Umbilical cord (tissue), 2 donors: ENCODE results near the gene TOR4A. TPM values are rescaled to one million over a fixed set of nuclear protein-coding genes. Genes with fewer than 3 reads are reported as not detected.
A peak's percentile ranks its signal among the peaks of the same experiment; 100 is the strongest.

Experiments
- DNase-seq: peaks from one replicate; pipeline ENCODE4 v3.0.0-alpha.2; 2015; ENCODE audit warnings: low spot score
- total RNA-seq: library from RNA; depleted of rRNA; stranded (reverse); fragments of >200 nt; gene quantifications from one replicate; pipeline ENCODE4 v1.2.3, GENCODE V29; 2014; ENCODE audit warnings: low replicate concordance; ENCODE audit not compliant: insufficient read depth

TOR4A gene
- total RNA-seq, 1 donor from 2014 or later, result 4.3 TPM

DNA sequence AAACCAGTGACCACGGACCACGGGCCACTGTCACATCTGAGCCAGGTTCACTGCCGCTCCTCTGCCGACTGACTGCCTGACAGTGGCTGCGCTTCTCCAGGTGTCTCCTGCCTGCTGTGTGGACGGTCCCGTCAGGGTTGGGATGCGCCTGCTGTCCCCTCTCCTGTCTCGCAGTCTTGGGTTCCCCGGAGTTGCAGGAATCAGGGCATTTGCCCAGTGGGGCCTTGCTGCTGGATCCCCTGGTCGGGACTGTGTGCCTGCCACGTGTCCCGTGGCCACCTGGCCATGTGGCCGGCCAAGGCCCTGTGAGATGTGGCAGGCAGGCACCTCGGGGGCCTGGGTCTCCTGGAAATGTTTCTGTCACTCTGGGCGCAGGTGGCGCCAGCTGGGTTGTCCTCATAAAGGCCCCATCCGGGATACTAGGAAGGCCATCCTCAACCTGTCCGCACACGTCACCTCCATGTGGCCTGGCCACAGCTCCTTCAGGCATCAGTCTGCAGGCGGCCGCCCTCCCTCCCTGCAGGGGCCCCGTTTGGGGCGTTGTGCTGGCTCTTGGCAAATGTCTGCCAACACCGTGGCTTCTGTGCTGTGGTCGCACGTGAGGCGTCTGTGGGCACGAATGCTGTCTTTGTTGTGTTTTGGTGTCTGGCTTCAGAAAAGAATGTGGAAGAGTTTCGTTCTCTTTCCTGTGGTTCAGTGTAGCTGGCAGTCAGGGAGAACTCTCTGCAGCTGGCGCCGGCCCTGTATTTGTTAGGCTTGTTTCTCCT lies 6.4 kb upstream of the TOR4A start:
- no peak for DNase-seq

DNA sequence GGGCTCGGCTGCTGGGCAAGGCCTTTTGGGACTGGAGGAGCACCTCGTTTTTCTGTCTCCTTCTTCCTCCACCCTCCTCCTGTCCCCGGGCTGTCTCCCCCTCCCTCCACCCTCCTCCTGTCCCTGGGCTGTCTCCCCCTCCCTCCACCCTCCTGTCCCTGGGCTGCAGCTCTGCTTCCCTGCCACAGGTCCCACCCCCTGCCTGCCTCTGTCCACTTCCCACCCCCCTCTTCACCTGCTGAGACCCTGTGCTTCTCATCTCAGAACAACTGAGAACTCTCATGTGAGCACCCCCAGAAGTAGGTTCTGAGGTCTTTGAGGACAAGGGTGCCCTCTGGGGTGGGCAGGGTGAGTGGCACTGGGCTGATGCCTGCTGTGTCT lies 5.8 kb upstream of the TOR4A start:
- DNase-seq, result no peak

DNA sequence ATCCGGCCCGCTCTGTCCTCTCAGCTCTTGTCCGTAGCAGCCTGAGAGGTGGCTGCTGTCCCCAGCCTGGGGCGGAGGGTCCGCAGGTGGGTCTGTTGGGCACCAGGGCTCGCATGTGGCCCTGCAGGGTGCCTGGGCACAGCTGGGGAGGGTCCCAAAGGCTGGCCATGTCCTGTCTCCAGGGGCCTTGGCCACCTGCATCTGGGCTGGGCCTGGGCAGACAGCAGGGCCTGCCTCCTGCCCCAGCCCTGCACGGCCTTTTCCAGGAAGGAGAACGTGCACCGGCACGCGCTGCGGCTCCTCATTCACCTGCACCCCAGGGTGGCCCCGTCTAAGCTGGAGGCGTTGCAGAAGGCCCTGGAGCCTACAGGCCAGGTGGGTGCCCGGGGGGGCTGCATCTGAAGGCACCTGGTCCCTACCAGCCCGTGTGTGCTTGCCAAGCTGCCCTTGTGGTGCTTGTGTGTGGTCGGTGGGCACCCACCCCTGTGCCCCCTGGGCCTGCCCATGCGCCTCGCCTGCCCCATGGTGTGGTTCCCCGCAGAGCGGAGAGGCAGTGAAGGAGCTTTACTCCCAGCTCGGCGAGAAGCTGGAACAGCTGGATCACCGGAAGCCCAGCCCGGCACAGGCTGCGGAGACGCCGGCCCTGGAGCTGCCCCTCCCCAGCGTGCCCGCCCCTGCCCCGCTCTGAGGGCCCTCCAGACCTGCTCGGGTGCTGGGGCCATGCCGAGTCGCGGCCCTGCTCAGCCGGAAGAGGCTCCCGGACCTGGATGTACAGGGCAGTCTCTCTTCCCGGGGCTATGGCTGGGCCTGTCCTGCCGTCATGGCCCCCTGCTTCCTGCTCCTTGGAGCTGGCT lies 5.1 kb upstream of the TOR4A start:
- DNase-seq, result no peak

- DNase-seq, result no peak
Observed at GRCh38 chr9:137273095-137273490, 4.4 kb upstream of the TOR4A start.

DNA sequence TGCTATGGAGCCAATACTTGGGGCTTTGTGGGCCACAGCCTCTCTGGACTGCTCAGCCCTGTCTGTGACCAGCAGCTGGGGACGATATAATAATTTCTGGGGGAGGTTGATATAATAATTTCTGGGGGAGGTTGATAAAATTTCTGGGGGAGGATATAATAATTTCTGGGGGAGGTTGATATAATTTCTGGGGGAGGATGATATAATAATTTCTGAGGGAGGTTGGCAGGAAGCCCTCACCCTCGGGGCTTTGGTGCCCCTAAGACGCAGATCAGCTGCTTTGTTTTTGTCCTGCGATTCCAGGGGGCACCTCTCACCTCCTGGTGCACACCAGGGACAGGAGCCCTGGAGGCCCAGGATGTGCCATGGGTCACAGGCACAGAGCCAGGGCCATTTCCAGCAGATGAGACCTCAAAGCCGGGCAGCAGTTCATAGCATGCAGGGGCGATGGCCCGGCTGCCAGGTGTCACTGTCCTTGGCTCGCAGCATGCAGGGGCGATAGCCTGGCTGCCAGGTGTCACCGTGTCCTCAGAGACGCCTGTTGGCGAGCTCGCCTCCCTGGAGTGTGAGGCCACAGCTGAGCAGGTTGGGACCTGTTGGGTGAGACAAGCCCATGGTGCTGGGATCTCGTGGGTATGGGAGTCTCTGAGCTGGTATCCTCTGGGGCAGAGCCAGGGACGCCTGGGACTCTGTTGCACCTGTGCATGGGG lies 3.8 kb upstream of the TOR4A start:
- DNase-seq, result no peak

- no peak for DNase-seq
Observed at GRCh38 chr9:137275203-137275587, 2.3 kb upstream of the TOR4A start.

DNA sequence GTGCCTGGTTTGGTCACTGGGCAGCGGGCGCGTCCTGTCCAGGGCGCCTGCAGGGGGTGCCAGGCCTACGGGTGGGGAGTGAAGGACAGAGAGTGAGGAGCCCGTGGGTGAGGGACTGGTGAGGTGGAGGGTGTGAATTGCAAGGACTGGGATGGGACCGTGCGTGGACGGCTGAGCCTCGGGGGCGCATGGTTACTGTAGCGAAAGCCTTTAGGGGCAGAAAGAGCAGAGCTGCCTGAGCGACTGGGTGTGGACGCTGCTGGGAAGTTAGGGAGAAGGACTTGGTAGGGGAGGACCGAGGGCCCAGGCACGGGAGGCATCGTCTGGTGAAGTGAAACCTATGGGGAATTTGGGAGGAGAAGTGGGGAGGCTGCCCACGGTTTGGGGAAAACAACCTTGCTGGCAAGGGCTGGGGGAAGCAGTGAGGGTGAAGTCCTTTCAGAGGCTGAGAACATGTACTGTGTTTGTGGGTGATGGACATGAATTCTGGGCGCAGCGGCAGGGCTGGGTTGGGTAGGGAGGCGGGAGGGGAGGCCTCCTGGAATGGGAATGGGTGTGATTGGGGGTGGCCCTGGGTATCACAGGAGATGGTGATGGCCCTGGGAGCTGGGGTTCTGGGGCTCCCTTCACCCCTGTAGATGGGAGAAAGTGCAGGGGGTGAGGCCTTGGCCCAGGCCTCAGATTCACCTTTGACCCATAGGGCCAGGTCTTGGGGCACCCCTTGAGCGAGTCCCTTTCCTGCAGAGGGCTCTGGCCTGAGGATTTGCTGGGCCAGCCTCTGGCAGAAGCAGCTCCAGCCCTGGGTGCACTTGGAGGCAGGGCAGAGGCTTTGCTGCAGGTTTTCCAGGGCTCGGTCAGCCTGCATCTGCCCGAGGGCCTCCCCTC lies 1.7 kb upstream of the TOR4A start:
- no peak for DNase-seq

DNA sequence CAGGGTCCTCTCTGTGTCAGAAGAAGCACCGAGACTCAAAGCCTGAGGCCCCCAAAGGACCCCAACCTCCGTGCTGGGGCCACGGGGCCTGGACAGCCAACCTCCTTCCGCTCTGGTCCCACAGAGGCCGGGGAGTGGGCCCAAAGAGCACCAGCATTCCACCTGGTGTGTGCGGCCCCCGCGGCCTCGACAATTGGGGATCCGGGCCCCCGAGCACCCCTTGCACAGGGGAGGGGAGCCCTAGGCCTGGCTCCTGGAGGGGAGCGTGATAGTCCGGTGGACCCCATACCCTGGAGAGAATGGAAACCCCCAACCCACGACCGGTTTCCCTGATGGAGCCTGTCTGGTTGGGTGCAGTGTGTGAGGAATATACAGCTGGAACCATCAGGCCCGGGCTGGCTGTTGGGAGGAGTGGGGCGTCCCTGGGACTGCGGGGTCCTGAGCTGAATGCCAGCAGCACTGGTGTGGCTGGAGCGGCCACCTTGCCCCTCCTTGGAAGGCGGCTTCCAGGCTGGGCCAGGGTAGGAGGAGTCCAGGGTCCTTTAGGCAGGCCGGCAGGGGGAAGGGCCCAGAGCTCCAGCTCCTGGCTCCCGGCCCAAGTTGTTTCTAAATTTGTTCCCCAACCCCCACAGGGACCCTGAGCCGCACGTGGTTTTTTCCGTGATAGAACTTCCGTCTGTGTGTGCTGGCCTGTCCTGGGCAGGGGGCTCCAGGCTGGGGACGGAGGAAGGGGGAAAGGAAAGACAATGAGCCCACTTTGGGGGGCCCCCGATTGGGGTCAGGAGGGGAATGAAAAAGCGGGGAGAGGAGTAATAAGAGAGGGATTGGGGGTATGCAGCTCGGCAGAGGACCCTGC lies 825 bp upstream of the TOR4A start:
- DNase-seq, result peak; percentile 70

GRCh38 chr9:137278061-137278701 lies 655 bp downstream of the TOR4A start:
- DNase-seq, result no peak

DNA sequence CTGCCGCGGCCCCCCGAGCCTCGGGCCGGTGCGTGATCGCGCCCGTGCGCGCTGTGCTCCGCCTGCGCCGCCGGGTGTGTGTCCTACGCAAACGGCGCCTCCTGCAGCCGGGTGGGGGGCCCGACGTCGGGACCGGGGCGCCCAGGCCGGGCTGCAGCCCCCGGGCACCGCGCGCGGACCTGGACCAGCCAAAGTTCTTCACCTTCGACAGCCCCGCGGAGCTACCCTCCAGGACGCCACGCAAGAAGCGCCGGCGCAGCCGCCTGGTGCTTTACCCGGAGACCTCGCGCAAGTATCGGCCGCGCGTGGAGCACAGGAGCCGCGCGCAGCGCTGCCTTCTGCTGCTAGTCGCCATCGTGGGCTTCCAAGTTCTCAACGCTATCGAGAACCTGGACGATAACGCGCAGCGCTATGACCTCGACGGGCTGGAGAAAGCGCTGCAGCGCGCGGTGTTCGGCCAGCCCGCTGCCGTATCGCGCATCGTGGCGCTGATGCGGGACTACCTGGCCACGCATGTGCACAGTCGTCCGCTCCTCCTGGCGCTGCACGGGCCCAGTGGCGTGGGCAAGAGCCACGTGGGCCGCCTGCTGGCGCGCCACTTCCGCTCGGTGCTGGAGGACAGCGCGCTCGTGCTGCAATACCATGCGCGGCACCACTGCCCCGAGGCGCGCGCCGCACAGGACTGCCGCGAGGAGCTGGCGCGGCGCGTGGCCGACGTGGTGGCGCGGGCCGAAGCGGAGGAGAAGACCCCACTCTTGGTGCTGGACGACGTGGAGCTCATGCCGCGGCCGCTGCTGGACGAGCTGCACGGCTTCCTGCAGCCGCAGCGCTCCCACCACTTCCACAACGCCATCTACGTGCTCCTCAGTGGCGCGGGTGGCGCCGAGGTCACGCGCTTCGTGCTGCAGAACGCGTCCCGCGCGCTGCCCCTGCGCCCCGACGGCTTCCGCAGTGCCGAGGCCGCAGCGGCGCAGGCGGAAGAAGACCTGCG lies 1.5 kb downstream of the TOR4A start:
- no peak for DNase-seq

- DNase-seq, result no peak
Observed at GRCh38 chr9:137279741-137280473, 2.4 kb downstream of the TOR4A start.

- DNase-seq, result no peak
Observed at GRCh38 chr9:137280474-137281344, 3.2 kb downstream of the TOR4A start.

DNA sequence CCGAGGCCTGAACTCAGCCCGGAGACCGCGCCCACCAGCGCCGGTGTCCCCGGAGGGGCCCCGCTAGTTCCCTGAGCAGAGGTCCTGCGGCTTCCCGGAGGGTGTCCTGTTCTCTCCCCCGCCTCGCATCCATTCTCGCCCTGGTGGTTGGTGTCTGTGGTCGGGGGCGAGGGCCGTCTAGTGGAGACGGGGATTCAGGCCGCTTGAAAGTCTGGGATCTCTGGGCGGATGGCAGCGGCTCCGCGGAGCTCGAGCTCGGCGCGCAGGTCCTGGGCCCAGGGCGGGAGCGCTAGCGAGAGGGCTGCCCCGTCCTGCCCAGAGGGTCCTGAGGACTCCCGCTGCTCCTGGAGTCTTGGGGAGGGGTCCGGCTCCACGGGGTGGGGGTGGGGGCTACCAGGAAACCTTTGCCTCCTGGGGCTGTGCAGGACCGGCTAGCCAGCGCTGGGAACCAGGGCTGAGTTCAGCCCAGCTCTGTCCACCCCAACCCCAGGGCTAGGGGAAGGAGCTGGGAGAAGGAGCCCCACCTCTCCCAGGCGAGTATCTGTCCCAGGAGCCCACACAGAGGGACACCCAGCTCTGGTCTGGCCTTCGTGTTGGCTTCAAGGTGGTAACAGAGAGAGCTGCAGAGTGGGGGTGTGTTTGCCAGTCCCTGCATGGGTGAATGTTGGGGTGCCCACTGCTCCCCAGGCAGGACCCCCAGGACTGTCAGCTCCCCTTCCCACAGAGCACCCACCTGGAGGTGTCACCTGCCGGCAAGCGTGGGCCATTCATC lies 4.0 kb downstream of the TOR4A start:
- no peak for DNase-seq

- no peak for DNase-seq
Observed at GRCh38 chr9:137286975-137287383, 9.5 kb downstream of the TOR4A start.

GRCh38 chr9:137293094-137293481 lies 15.6 kb downstream of the TOR4A start:
- no peak for DNase-seq

DNA sequence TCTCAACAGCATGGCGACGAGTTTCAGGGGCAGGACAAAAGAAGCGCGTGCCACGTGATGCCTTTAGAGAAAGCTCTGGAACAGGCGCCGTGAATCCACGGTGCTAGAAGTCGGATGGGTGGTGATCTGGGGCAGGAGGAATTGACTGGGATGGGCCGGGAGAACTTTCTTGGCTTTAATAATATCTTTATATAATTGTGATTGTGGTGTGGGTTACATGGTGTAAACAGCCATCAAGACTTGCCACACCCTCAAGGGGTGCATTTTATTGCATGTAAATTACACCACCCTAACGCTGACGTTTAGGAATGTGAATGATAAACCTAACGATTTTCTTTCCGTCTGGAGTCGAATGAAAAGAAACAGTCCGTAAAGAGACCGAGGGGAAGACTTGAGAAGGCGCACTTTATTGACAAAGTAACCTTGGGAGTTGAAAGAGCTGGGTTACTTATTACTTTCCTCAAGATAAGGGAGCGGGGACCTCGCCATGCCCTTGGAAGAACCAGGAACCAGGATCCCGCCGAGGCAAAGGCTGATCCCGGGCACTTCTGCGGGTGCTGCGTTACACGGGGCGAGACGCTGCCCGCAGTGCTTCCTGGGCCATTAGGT lies 16.1 kb downstream of the TOR4A start:
- DNase-seq, result no peak
